Keratinocyte (primary cell): ENCODE data around the gene PRRT2. TPM values are rescaled to one million over a fixed set of nuclear protein-coding genes. Genes with fewer than 3 reads are reported as not detected.

ENCODE experiments used
- DNase-seq: peaks from one replicate; pipeline ENCODE4 v3.0.0-alpha.2; 2011; ENCODE audit warnings: low read depth, missing footprints, low spot score
- FAIRE-seq: peaks from 2 replicates; lab custom pipeline; 2011; peaks lifted over from hg19 to GRCh38; lab: Jason Lieb, UNC
- H2AFZ ChIP-seq: 2 replicates; pipeline ENCODE4 v1.6.0; 2012; ENCODE audit warnings: low read length, control low read depth, inconsistent platforms; ENCODE audit not compliant: control insufficient read depth
- H3K27ac ChIP-seq: 2 replicates; pipeline ENCODE4 v1.5.1; 2011; ENCODE audit warnings: low read length; ENCODE audit not compliant: control insufficient read depth, insufficient read depth
- H3K27me3 ChIP-seq: 3 replicates; pipeline ENCODE4 v1.6.0; 2011; ENCODE audit warnings: low read length; ENCODE audit not compliant: control insufficient read depth, insufficient read depth; ENCODE audit errors: extremely low read depth
- H3K36me3 ChIP-seq, 2 experiments: 2 replicates in 1 of 2; 3 replicates in 1 of 2; pipeline ENCODE4 v1.5.1; 2011; ENCODE audit warnings: low read length in 2 of 2, mild to moderate bottlenecking in 1 of 2; ENCODE audit not compliant: control insufficient read depth in 2 of 2, insufficient read depth in 2 of 2; ENCODE audit errors: extremely low read depth in 1 of 2
- H3K4me1 ChIP-seq: 3 replicates; pipeline ENCODE4 v1.5.1; 2011; ENCODE audit warnings: low read length; ENCODE audit not compliant: control insufficient read depth, insufficient read depth; ENCODE audit errors: extremely low read depth
- H3K4me2 ChIP-seq: 3 replicates; pipeline ENCODE4 v1.6.0; 2011; ENCODE audit warnings: low read depth, low read length; ENCODE audit not compliant: control insufficient read depth, insufficient read depth; ENCODE audit errors: extremely low read depth
- H3K4me3 ChIP-seq, 3 experiments: fragments of 200-600 bp in 1 of 3; sonication (generic) in 1 of 3; 2 replicates in 2 of 3; 3 replicates in 1 of 3; pipeline ENCODE4 v1.5.1; 2011 to 2016; ENCODE audit warnings: low read length in 3 of 3, mild to moderate bottlenecking in 3 of 3, control low read depth in 2 of 3, inconsistent platforms in 1 of 3, low read depth in 1 of 3, mixed read lengths in 1 of 3, mixed run types in 1 of 3, moderate library complexity in 1 of 3; ENCODE audit not compliant: control insufficient read depth in 2 of 3, insufficient read depth in 2 of 3; ENCODE audit errors: extremely low read depth in 1 of 3
- H3K79me2 ChIP-seq: 2 replicates; pipeline ENCODE4 v1.6.0; 2012; ENCODE audit warnings: low read length; ENCODE audit not compliant: control insufficient read depth, insufficient read depth
- H3K9ac ChIP-seq: 3 replicates; pipeline ENCODE4 v1.6.0; 2011; ENCODE audit warnings: low read length; ENCODE audit not compliant: control insufficient read depth, insufficient read depth; ENCODE audit errors: extremely low read depth
- H3K9me1 ChIP-seq: 3 replicates; pipeline ENCODE4 v1.6.0; 2011; ENCODE audit warnings: low read length; ENCODE audit not compliant: control insufficient read depth, insufficient read depth; ENCODE audit errors: extremely low read depth
- H3K9me3 ChIP-seq: 2 replicates; pipeline ENCODE4 v1.5.1; 2012; ENCODE audit warnings: low read depth, low read length; ENCODE audit not compliant: control insufficient read depth
- H4K20me1 ChIP-seq: 3 replicates; pipeline ENCODE4 v1.6.0; 2011; ENCODE audit warnings: low read length; ENCODE audit not compliant: control insufficient read depth, insufficient read depth; ENCODE audit errors: extremely low read depth
- CTCF ChIP-seq, 3 experiments: IDR thresholded peaks in 1 of 3; conservative IDR thresholded peaks in 1 of 3; optimal IDR thresholded peaks in 1 of 3; 2 replicates in 2 of 3; 3 replicates in 1 of 3; pipeline versions ENCODE3 to v1.5.1; 2011; ENCODE audit warnings: low read length in 3 of 3, mild to moderate bottlenecking in 3 of 3, moderate library complexity in 2 of 3, control low read depth in 1 of 3, inconsistent platforms in 1 of 3; ENCODE audit not compliant: insufficient read depth in 2 of 3; ENCODE audit errors: extremely low read depth in 1 of 3
- EZH2 ChIP-seq: IDR thresholded peaks from one replicate; pipeline ENCODE4 v1.6.1; 2012; ENCODE audit warnings: inconsistent platforms, mild to moderate bottlenecking, low read length, moderate library complexity
- dilution Hi-C: fragments of 300-500 bp; cut with MboI; formaldehyde crosslinking; loops from one replicate; pipeline ENCODE4 v1.7.0; 2020; ENCODE audit warnings: low sequenced_read_pairs; ENCODE audit not compliant: extremely low pct_ligation_motif_present
- polyA plus RNA-seq, 5 experiments: library from polyadenylated mRNA; depleted of rRNA in 3 of 5; stranded (reverse) in 3 of 5; stranded (forward) in 1 of 5; unstranded in 1 of 5; fragments of >200 nt; gene quantifications; 1 replicate in 1 of 5; 2 replicates in 3 of 5; 3 replicates in 1 of 5; pipeline versions ENCODE4 v1.2.1 to v1.2.3, GENCODE V29; 2011 to 2012; ENCODE audit warnings: missing spikeins in 2 of 5, low read depth in 1 of 5, low replicate concordance in 1 of 5

Gene PRRT2
- polyA plus RNA-seq, 1 donor (not counting 4 experiments of a cell fraction or from before 2014, with no cell fraction given) = not detected

- Histone ChIP-seq H3K9me3 (no peaks in the 10 kb centered on the region), H4K20me1 (no peaks in the 10 kb centered on the region), H3K4me2 (no peak overlapping the region), H3K9ac (peak overlapping the region; percentile 47), H3K4me3 (no peak overlapping the region), H2AFZ (no peak overlapping the region), H3K79me2 (peaks cover 22% of the 10 kb centered on the region), H3K27me3 (peaks cover 15% of the 10 kb centered on the region), H3K4me1 (peaks cover 30% of the 10 kb centered on the region), H3K36me3 (peaks cover 5 to 9% of the 10 kb centered on the region in 2 experiments), H3K27ac (no peak overlapping the region), H3K9me1 (peaks cover 2% of the 10 kb centered on the region)
- dilution Hi-C loops = no loop called here
- no peak for DNase-seq
- no peak for TF ChIP-seq EZH2
- no peak for TF ChIP-seq CTCF (optimal IDR thresholded peaks at IDR 0.05 in 1 of 3, IDR thresholded peaks at IDR 0.05 in 1 of 3, conservative IDR thresholded peaks at IDR 0.05 in 1 of 3; ENCODE audit: extremely low read depth in 1 of 3, insufficient read depth in 2 of 3, low read length in 3 of 3)
- FAIRE-seq = no peak
Observed at GRCh38 chr16:29809850-29810698, 1.9 kb upstream of the PRRT2 start.

- Histone ChIP-seq H3K79me2 (peaks cover 22% of the 10 kb centered on the region), H3K9me1 (peaks cover 2% of the 10 kb centered on the region), H3K27me3 (peaks cover 15% of the 10 kb centered on the region), H4K20me1 (no peaks in the 10 kb centered on the region), H2AFZ (no peak overlapping the region), H3K4me1 (peaks cover 34% of the 10 kb centered on the region), H3K9ac (peak overlapping the region; percentile 47), H3K36me3 (peaks cover 5 to 9% of the 10 kb centered on the region in 2 experiments), H3K4me3 (peak overlapping the region in 2 of 3 experiments; percentile 53 to 72), H3K27ac (peak overlapping the region; percentile 14), H3K4me2 (peak overlapping the region; percentile 94), H3K9me3 (no peaks in the 10 kb centered on the region)
- DNase-seq (no peak), FAIRE-seq (no peak)
- dilution Hi-C loops = no loop called here
- no peak for TF ChIP-seq EZH2
- TF ChIP-seq CTCF (optimal IDR thresholded peaks at IDR 0.05 in 1 of 3, IDR thresholded peaks at IDR 0.05 in 1 of 3, conservative IDR thresholded peaks at IDR 0.05 in 1 of 3; ENCODE audit: extremely low read depth in 1 of 3, insufficient read depth in 2 of 3, low read length in 3 of 3) = no peak
Observed at GRCh38 chr16:29810699-29811169, 1.3 kb upstream of the PRRT2 start.
